K562 (cell line): Measurements from ENCODE around the gene PCDH8. TPM values are rescaled to one million over a fixed set of nuclear protein-coding genes. Genes with fewer than 3 reads are reported as not detected.

ENCODE experiments used
- ATAC-seq: fragments of 200-7000 bp; cut with Tn5 transposase; 3 replicates; pipeline ENCODE4 v1.9.1; 2020; ENCODE audit warnings: moderate library complexity
- BruUV-seq: library from RNA; stranded (reverse); fragments of 400-500 nt; replicated peaks from 2 replicates; lab custom pipeline; 2021; lab: Mats Ljungman, UMichigan
- CTCF ChIA-PET: fragments of 300-600 bp; formaldehyde crosslinking; extraction: SDS; loops from one replicate; lab custom pipeline; 2021; ENCODE audit warnings: low intra/inter-chr PET ratio; lab: Yijun Ruan, JAX
- POLR2A ChIA-PET: fragments of 300-600, 350-650 bp; sonication (Branson Sonifier 250); formaldehyde crosslinking; extraction: SDS; loops from one replicate; lab custom pipeline; 2021; ENCODE audit warnings: antibody characterized with exemption, inconsistent platforms; lab: Yijun Ruan, JAX
- DNase-seq, 4 experiments: peaks; one replicate each; pipeline versions ENCODE4 v3.0.0 to v3.0.0-alpha.2; 2011 to 2018; ENCODE audit warnings: low spot score in 3 of 4, mixed read lengths in 3 of 4; ENCODE audit errors: extremely low read depth in 1 of 4
- FAIRE-seq: peaks from 2 replicates; lab custom pipeline; 2011; peaks lifted over from hg19 to GRCh38; lab: Jason Lieb, UNC
- H2AFZ ChIP-seq: 2 replicates; pipeline ENCODE4 v1.6.0; 2011; ENCODE audit warnings: low read depth, low read length, control low read depth, inconsistent platforms
- H3K27ac ChIP-seq: fragments of 200-600 bp; 3 replicates; pipeline ENCODE4 v1.8.0; 2011; ENCODE audit warnings: low read depth, mild to moderate bottlenecking, control low read depth, inconsistent platforms, low read length, moderate library complexity, mixed read lengths; ENCODE audit errors: extremely low read depth
- H3K27me3 ChIP-seq, 2 experiments: fragments of 300-600 bp in 1 of 2; 2 replicates in 1 of 2; 3 replicates in 1 of 2; pipeline versions ENCODE4 v1.6.0 to v1.8.0; 2011; ENCODE audit warnings: inconsistent platforms in 2 of 2, low read length in 2 of 2, mild to moderate bottlenecking in 1 of 2, mixed read lengths in 1 of 2, moderate library complexity in 1 of 2; ENCODE audit not compliant: control insufficient read depth in 2 of 2, insufficient read depth in 2 of 2
- H3K36me3 ChIP-seq: fragments of 300-600 bp; 3 replicates; pipeline ENCODE4 v1.8.0; 2011; ENCODE audit warnings: mild to moderate bottlenecking, low read length, inconsistent platforms; ENCODE audit not compliant: control insufficient read depth, insufficient read depth
- H3K4me1 ChIP-seq, 2 experiments: fragments of 200-600 bp in 1 of 2; replicated peaks in 1 of 2; 2 replicates in 1 of 2; 3 replicates in 1 of 2; pipeline versions ENCODE4 v1.5.1 to v1.8.0; 2011; ENCODE audit warnings: inconsistent platforms in 2 of 2, low read length in 2 of 2, mild to moderate bottlenecking in 1 of 2, mixed read lengths in 1 of 2, moderate library complexity in 1 of 2; ENCODE audit not compliant: control insufficient read depth in 2 of 2, insufficient read depth in 2 of 2
- H3K4me2 ChIP-seq: 2 replicates; pipeline ENCODE4 v1.6.1; 2011; ENCODE audit warnings: low read length, control low read depth, inconsistent platforms, mixed read lengths; ENCODE audit not compliant: insufficient read depth
- H3K4me3 ChIP-seq: fragments of 200-600 bp; sonication (generic), shearing (Covaris generic); 2 replicates; pipeline ENCODE4 v1.5.1; 2016; ENCODE audit warnings: control low read depth, inconsistent platforms
- H3K79me2 ChIP-seq: fragments of 200-600 bp; 3 replicates; pipeline ENCODE4 v1.8.0; 2011; ENCODE audit warnings: low read length, inconsistent platforms; ENCODE audit not compliant: control insufficient read depth, insufficient read depth
- H3K9ac ChIP-seq, 2 experiments: 2 replicates each; pipeline versions ENCODE4 v1.6.0 to v1.6.1; 2011; ENCODE audit warnings: low read depth in 2 of 2, low read length in 2 of 2, control low read depth in 1 of 2, inconsistent platforms in 1 of 2, mild to moderate bottlenecking in 1 of 2, mixed read lengths in 1 of 2; ENCODE audit not compliant: insufficient read depth in 1 of 2
- H3K9me1 ChIP-seq: one replicate; pipeline ENCODE4 v1.6.0; 2011; ENCODE audit warnings: inconsistent platforms, mild to moderate bottlenecking, low read length, moderate library complexity; ENCODE audit not compliant: control insufficient read depth, insufficient read depth
- H3K9me3 ChIP-seq: replicated peaks from 2 replicates; pipeline ENCODE4 v1.5.1; 2011; ENCODE audit warnings: low read depth, low read length, inconsistent platforms; ENCODE audit not compliant: control insufficient read depth, insufficient read depth
- H4K20me1 ChIP-seq: replicated peaks from 2 replicates; pipeline ENCODE4 v1.6.1; 2011; ENCODE audit warnings: low read length, inconsistent platforms, mixed read lengths; ENCODE audit not compliant: control insufficient read depth, insufficient read depth
- CTCF ChIP-seq, 3 experiments: IDR thresholded peaks in 2 of 3; conservative IDR thresholded peaks in 1 of 3; 2 replicates each; pipeline ENCODE4 v1.5.1; 2011 to 2012; ENCODE audit warnings: low read length in 3 of 3, mild to moderate bottlenecking in 3 of 3, control low read depth in 2 of 3, improper control_type of control experiment in 1 of 3, inconsistent platforms in 1 of 3, low read depth in 1 of 3, mixed read lengths in 1 of 3, moderate library complexity in 1 of 3; ENCODE audit not compliant: insufficient read depth in 2 of 3
- E2F4 ChIP-seq: sonication (generic); formaldehyde crosslinking; IDR thresholded peaks from 2 replicates; pipeline ENCODE4 v1.8.0; 2022; ENCODE audit warnings: mild to moderate bottlenecking, low read depth, missing genetic modification reagents
- E2F5 ChIP-seq: sonication (generic); formaldehyde crosslinking; IDR thresholded peaks from 2 replicates; pipeline ENCODE4 v1.8.0; 2022; ENCODE audit warnings: mild to moderate bottlenecking, missing genetic modification reagents
- ETV1 ChIP-seq: fragments of 450-650 bp; conservative IDR thresholded peaks from 2 replicates; pipeline ENCODE4 v1.6.1; 2016; ENCODE audit warnings: missing genetic modification characterization, control low read depth, low read depth, missing compliant biosample characterization
- FOXP1 ChIP-seq: sonication (generic); formaldehyde crosslinking; IDR thresholded peaks from 2 replicates; pipeline ENCODE4 v1.8.0; 2022; ENCODE audit warnings: mild to moderate bottlenecking, missing genetic modification reagents
- NFE2L1 ChIP-seq: fragments of 450-650 bp; IDR thresholded peaks from 2 replicates; pipeline ENCODE4 v1.6.1; 2016; ENCODE audit warnings: missing genetic modification characterization, low read depth, mild to moderate bottlenecking, missing compliant biosample characterization, moderate library complexity, borderline replicate concordance
- RNF2 ChIP-seq: sonication (generic); IDR thresholded peaks from 2 replicates; pipeline ENCODE4 v1.6.1; 2016
- SAFB ChIP-seq: fragments of 200-400 bp; formaldehyde crosslinking; IDR thresholded peaks from 2 replicates; pipeline ENCODE4 v1.6.1; 2017; ENCODE audit warnings: low read depth, low read length, borderline replicate concordance
- SLC30A9 ChIP-seq: fragments of 250-450 bp; sonication (Bioruptor Pico); IDR thresholded peaks from 2 replicates; pipeline ENCODE4 v1.8.0; 2022; ENCODE audit warnings: mild to moderate bottlenecking, moderate library complexity
- TAF9B ChIP-seq: fragments of 450-650 bp; IDR thresholded peaks from 2 replicates; pipeline ENCODE4 v1.6.1; 2018; ENCODE audit warnings: mild to moderate bottlenecking; ENCODE audit not compliant: partially characterized antibody
- TARDBP ChIP-seq: fragments of 450-650 bp; IDR thresholded peaks from 2 replicates; pipeline ENCODE4 v1.6.1; 2016
- TEAD4 ChIP-seq, 2 experiments: sonication (generic) in 1 of 2; formaldehyde crosslinking in 1 of 2; IDR thresholded peaks; 2 replicates each; pipeline versions ENCODE4 v1.6.1 to v1.8.0; 2012 to 2022; ENCODE audit warnings: borderline replicate concordance in 1 of 2, inconsistent platforms in 1 of 2, low read length in 1 of 2, mild to moderate bottlenecking in 1 of 2, missing genetic modification reagents in 1 of 2
- ZFP30 ChIP-seq: fragments of 250-450 bp; sonication (Bioruptor Pico); IDR thresholded peaks from 2 replicates; pipeline ENCODE4 v1.8.0; 2022; ENCODE audit warnings: moderate library complexity, mild to moderate bottlenecking, inconsistent platforms, borderline replicate concordance
- ZNF133 ChIP-seq: fragments of 250-450 bp; sonication (Bioruptor Pico); IDR thresholded peaks from 2 replicates; pipeline ENCODE4 v1.4.0; 2020; ENCODE audit warnings: mild to moderate bottlenecking
- ZNF253 ChIP-seq: fragments of 250-450 bp; sonication (Bioruptor Pico); conservative IDR thresholded peaks from 2 replicates; pipeline ENCODE4 v1.6.1; 2021; ENCODE audit warnings: mild to moderate bottlenecking
- ZNF668 ChIP-seq: fragments of 250-450 bp; sonication (Bioruptor Pico); IDR thresholded peaks from 2 replicates; pipeline ENCODE4 v1.8.0; 2022; ENCODE audit warnings: mild to moderate bottlenecking, inconsistent platforms
- WGBS: fragments of 100-300 bp; shearing (Covaris generic); methylation state at CpG from one replicate; pipeline ENCODE4 v1.1.6; 2016; ENCODE audit warnings: low coverage, mixed read lengths; ENCODE audit not compliant: insufficient coverage; ENCODE audit errors: missing lambda C conversion rate; 5-methylcytosine and 5-hydroxymethylcytosine counted together
- in situ Hi-C: fragments of 300-500 bp; cut with MboI; formaldehyde crosslinking; loops from 4 replicates; pipeline ENCODE4 v1.15.0; 2018; ENCODE audit warnings: inconsistent platforms, mixed read lengths
- intact Hi-C: fragments of 100-400 bp; cut with micrococcal nuclease; formaldehyde crosslinking; loops from 2 replicates; pipeline ENCODE4 v1.14.2; 2022
- polyA plus RNA-seq, 8 experiments: library from polyadenylated mRNA; depleted of rRNA in 4 of 8; stranded (reverse) in 5 of 8; unstranded in 3 of 8; fragments of >200 nt; fragmentation: Nextera tagmentation in 2 of 8; fragmentation: Illumina TruSeq in 1 of 8; extraction: Ambion mirVana in 2 of 8; extraction: Trizol in 1 of 8; gene quantifications; 2 replicates each; pipeline versions ENCODE4 v1.2.1 to v1.2.3, GENCODE V29; 2011 to 2014; ENCODE audit warnings: inconsistent platforms in 1 of 8, missing spikeins in 1 of 8
- total RNA-seq, 7 experiments: library from RNA; depleted of rRNA in 6 of 7; stranded (reverse); fragments of >200 nt in 6 of 7; fragmentation: Illumina TruSeq in 2 of 7; extraction: Trizol in 2 of 7; gene quantifications; 2 replicates each; pipeline versions ENCODE4 v1.2.1 to v1.2.3, GENCODE V29; 2011 to 2021; ENCODE audit warnings: low replicate concordance in 1 of 7
- TF ChIP-seq, protein P1 (sequence below), 2 experiments: fragments of 250-450 bp in 1 of 2; fragments of 450-650 bp in 1 of 2; sonication (Bioruptor Pico) in 1 of 2; IDR thresholded peaks; 2 replicates each; pipeline versions ENCODE4 v1.6.1 to v1.8.0; 2016 to 2021; ENCODE audit warnings: mild to moderate bottlenecking in 2 of 2, moderate library complexity in 2 of 2, missing compliant biosample characterization in 1 of 2, missing genetic modification characterization in 1 of 2

Gene PCDH8
- total and polyA plus RNA-seq, 9 of the 15 experiments (the other 6 are each of a cell fraction or from before 2014, with no cell fraction given): not detected

GRCh38 chr13:52849291-52850071 lies 1.0 kb upstream of the PCDH8 start:
- DNase-seq: no peak
- no peaks in the 10 kb centered on the region for H3K27me3 ChIP-seq
- no peaks in the 10 kb centered on the region for H3K79me2 ChIP-seq
- in situ Hi-C loops: no loop called here
- POLR2A ChIA-PET: interaction anchor here (1.0 kb wide), 1 partner anchor 11 kb away, joined by 3 read pairs; no protein-coding TSS in a partner anchor
- intact Hi-C loops: no loop called here
- no peak for FAIRE-seq
- CTCF ChIA-PET: no interaction called here
- H4K20me1 ChIP-seq: no peaks in the 10 kb centered on the region
- WGBS: 7% methylated on average over 19 of the region's 24 CpGs
- no peaks in the 10 kb centered on the region for H3K9me1 ChIP-seq
- no peaks in the 10 kb centered on the region for H3K36me3 ChIP-seq
- no TSS peak for BruUV-seq
- no peak overlapping the region for H3K4me2 ChIP-seq
- H2AFZ ChIP-seq: no peak overlapping the region
- no peak for ATAC-seq
- H3K27ac ChIP-seq: no peak overlapping the region
- H3K4me1 ChIP-seq: peaks cover 0 to 6% of the 10 kb centered on the region in 2 experiments; a peak in 1 of 5 replicates
- no peaks in the 10 kb centered on the region for H3K9me3 ChIP-seq
- H3K9ac ChIP-seq: no peak overlapping the region
- H3K4me3 ChIP-seq: no peak overlapping the region
- TF ChIP-seq FOXP1: no peak
- TF ChIP-seq SAFB: no peak
- TF ChIP-seq SLC30A9: no peak
- TF ChIP-seq TARDBP: no peak
- TF ChIP-seq TAF9B: no peak
- no peak for TF ChIP-seq ETV1 (tag)
- TF ChIP-seq NFE2L1 (tag): no peak
- TF ChIP-seq TEAD4 (IDR thresholded peaks at IDR 0.05; ENCODE audit: low read length): no peak
- no peak for TF ChIP-seq TEAD4 (CRISPR knock-in tag; IDR thresholded peaks at IDR 0.05; ENCODE audit: borderline replicate concordance)
- no peak for TF ChIP-seq E2F4 (CRISPR knock-in tag)
- TF ChIP-seq ZNF133 (CRISPR knock-in tag): no peak
- TF ChIP-seq ZFP30 (CRISPR knock-in tag): no peak
- no peak for TF ChIP-seq CTCF (IDR thresholded peaks at IDR 0.05 in 2 of 3, conservative IDR thresholded peaks at IDR 0.05 in 1 of 3; ENCODE audit: insufficient read depth in 2 of 3, low read depth in 1 of 3, low read length in 3 of 3)
- TF ChIP-seq ZNF253 (CRISPR knock-in tag): no peak
- TF ChIP-seq, protein P1, sequence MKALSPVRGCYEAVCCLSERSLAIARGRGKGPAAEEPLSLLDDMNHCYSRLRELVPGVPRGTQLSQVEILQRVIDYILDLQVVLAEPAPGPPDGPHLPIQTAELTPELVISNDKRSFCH (CRISPR knock-in tag; IDR thresholded peaks at IDR 0.05): no peak
- TF ChIP-seq, protein P1 (tag; IDR thresholded peaks at IDR 0.05): no peak
- TF ChIP-seq RNF2: no peak
- no peak for TF ChIP-seq ZNF668 (CRISPR knock-in tag)
- TF ChIP-seq E2F5: no peak
